ENCODE measurements around the gene STX10. TPM values are rescaled to one million over a fixed set of nuclear protein-coding genes. Genes with fewer than 3 reads are reported as not detected.

Gene STX10
- total and polyA plus RNA-seq, 9 of the 15 experiments (the other 6 are each of a cell fraction or from before 2014, with no cell fraction given): 0.51 to 66.3 (median 31.0) TPM

GRCh38 chr19:13099073-13099999 lies 50.8 kb downstream of the STX10 start (continued):
- TF ChIP-seq RNF219 (CRISPR knock-in tag; IDR thresholded peaks at IDR 0.05): no peak
- TF ChIP-seq IRF2 (CRISPR knock-in tag; IDR thresholded peaks at IDR 0.05): no peak
- TF ChIP-seq RNF2 (IDR thresholded peaks at IDR 0.05): no peak
- TF ChIP-seq PCBP1 (IDR thresholded peaks at IDR 0.05; ENCODE audit: low read depth, low read length, poor library complexity, severe bottlenecking): no peak
- no peak for TF ChIP-seq BMI1 (IDR thresholded peaks at IDR 0.05; ENCODE audit: low read length)
- no peak for TF ChIP-seq ZNF174 (CRISPR knock-in tag; IDR thresholded peaks at IDR 0.05)
- no peak for TF ChIP-seq ASH1L (IDR thresholded peaks at IDR 0.05; ENCODE audit: borderline replicate concordance, low read depth, partially characterized antibody)
- TF ChIP-seq BRCA1 (IDR thresholded peaks at IDR 0.05): no peak
- TF ChIP-seq BRCA1 (CRISPR knock-in tag; IDR thresholded peaks at IDR 0.05): no peak
- no peak for TF ChIP-seq ESRRB (CRISPR knock-in tag; IDR thresholded peaks at IDR 0.05; ENCODE audit: borderline replicate concordance)
- no peak for TF ChIP-seq NUFIP1 (IDR thresholded peaks at IDR 0.05; ENCODE audit: partially characterized antibody)
- no peak for TF ChIP-seq PBX2 (CRISPR knock-in tag; IDR thresholded peaks at IDR 0.05; ENCODE audit: low read depth)
- no peak for TF ChIP-seq PBX2 (tag; conservative IDR thresholded peaks at IDR 0.05; ENCODE audit: low read depth)
- no peak for TF ChIP-seq ZNF3 (CRISPR knock-in tag; IDR thresholded peaks at IDR 0.05)
- no peak for TF ChIP-seq MXI1 (IDR thresholded peaks at IDR 0.05; ENCODE audit: low read depth, low read length)
- peak; percentile 65 for TF ChIP-seq MTA3 (IDR thresholded peaks at IDR 0.05; ENCODE audit: borderline replicate concordance)
- peak; percentile 50 for TF ChIP-seq SAP30 (IDR thresholded peaks at IDR 0.05; ENCODE audit: borderline replicate concordance, insufficient read depth, low read depth, low read length, poor library complexity, severe bottlenecking)
- TF ChIP-seq E4F1 (CRISPR knock-in tag; IDR thresholded peaks at IDR 0.05; ENCODE audit: borderline replicate concordance): peak; percentile 82
- no peak for TF ChIP-seq CBX5 (IDR thresholded peaks at IDR 0.05; ENCODE audit: borderline replicate concordance, low read depth)
- TF ChIP-seq RFX1 (IDR thresholded peaks at IDR 0.05): no peak

Data from K562 (cell line).